CD4-positive, alpha-beta T cell treated with Interleukin-15 for 4 hours (primary cell): ENCODE data around the gene HAL.
"Not testable (repeated sequence)": the region's sequence is repeated elsewhere in the genome, so short reads cannot be mapped to it uniquely, and the experiment has no call there.

ENCODE experiments used
- DNase-seq: peaks from one replicate; pipeline ENCODE4 v3.0.0-alpha.2; 2020; ENCODE audit warnings: low spot score

Gene HAL

GRCh38 chr12:95975491-95975890, 20.7 kb downstream of the HAL start:
- DNase-seq, result no peak

DNA sequence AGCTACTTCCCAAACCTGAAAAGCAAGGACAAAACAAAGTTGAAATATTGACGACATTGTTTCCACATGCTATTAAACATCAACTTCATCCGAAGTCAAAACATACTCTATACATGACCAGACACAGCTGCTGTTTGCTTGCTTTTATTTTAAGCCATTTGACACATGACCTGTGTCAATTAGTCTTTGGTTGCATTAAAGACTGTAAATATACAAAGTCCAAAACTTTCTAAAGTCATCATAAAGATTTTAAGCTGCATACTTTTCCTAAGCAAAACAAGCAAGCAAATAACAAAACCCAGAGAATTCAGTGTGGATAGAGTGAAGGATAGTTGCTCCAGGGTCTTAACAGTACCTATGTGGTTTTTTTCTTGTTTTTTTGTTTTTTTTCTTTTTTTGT, 21.8 kb downstream of the HAL start:
- DNase-seq, result no peak

- DNase-seq, result no peak
These were observed 23.2 kb downstream of the HAL start for GRCh38 chr12:95972832-95973456.

DNA sequence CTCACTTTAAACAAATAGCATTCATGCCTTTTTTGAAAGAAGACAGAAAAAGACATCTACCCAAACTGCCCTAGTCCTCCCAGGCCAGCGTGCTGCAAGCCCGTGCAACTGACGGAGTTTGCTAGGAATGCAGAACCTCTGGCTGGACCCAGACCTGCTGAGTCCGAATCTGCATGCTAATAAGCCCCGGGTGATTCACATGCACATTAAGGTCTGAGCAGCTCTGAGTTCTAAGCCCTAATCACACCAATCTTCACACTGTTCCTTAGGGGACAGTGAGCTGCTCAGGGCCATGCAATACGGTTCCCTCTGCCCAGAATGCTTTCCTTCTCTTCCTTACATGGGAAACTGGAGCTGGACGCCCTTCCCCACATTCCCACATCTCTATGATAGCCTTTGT, 25.2 kb downstream of the HAL start:
- no peak for DNase-seq

DNA sequence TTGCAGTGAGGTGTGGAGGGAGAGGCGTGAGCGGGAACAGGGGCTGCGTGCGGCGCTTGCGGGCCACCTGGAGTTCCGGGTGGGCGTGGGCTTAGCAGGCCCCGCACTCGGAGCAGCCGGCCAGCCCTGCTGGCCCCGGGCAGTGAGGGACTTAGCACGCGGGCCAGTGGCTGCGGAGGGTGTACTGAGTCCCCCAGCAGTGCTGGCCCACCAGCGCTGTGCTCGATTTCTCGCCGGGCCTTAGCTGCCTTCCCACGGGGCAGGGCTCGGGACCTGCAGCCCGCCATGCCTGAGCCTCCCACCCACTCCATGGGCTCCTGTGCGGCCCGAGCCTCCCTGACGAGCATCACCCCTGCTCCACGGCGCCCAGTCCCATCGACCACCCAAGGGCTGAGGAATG, 27.0 kb downstream of the HAL start:
- DNase-seq, result not testable (repeated sequence)

DNA sequence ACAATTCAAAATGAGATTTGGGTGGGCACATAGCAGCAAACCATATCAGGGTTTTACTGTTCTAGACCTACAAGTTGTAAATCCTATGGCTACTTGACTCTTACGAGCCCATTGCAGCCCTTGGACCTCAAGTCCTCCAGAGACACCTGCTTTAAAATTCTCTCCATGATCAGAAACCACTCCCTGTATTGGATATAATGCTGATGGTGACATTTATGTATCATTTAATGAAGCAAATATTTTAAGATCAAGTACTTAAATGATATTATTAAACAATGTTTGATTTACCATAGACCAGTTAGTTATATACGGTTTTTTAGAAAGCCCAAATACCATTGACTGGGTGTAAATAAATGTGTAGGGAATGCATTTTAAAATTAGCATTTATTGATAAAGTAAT, 28.8 kb downstream of the HAL start:
- no peak for DNase-seq

GRCh38 chr12:95966287-95966870, 29.8 kb downstream of the HAL start:
- no peak for DNase-seq

GRCh38 chr12:95963096-95963495, 33.0 kb downstream of the HAL start:
- no peak for DNase-seq

DNA sequence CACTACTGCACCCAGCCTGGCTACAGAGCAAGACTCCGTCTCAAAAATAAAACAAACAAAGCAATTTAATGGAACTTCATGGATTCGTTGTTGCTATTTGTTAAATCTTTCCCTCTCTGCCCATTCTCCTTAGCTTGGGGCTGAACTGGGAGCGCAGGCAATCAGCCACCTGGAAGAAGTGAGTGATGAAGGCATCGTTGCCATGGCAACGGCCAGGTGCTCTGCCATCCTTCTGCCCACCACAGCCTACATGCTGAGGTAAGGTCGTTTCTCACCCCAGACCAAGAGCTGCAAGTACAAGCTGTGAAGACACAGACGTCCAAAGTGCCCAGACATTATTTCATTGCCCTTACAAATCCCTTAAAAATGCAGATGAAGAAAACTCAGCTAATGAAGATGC, 33.9 kb downstream of the HAL start:
- no peak for DNase-seq

- no peak for DNase-seq
These were observed 35.9 kb downstream of the HAL start for GRCh38 chr12:95960241-95960640.

DNA sequence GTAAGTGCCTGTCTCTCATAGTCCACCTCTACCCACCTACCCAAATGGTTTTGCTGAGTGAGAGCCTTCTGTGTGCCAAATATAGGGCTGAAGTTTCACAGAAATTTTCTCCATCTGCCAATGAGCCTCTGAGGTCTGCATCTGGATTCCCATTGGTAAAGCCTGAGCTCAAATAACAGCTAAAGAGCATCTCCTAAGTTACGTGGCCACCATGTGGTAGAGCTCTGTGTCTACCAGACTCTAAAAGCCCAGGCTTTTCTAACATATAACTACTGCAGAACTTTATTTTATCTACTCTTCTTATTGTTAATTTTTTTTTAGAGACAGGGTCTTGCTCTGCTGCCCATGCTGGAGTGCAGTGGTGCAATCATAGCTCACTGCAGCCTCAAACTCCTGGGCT, 37.0 kb downstream of the HAL start:
- no peak for DNase-seq

DNA sequence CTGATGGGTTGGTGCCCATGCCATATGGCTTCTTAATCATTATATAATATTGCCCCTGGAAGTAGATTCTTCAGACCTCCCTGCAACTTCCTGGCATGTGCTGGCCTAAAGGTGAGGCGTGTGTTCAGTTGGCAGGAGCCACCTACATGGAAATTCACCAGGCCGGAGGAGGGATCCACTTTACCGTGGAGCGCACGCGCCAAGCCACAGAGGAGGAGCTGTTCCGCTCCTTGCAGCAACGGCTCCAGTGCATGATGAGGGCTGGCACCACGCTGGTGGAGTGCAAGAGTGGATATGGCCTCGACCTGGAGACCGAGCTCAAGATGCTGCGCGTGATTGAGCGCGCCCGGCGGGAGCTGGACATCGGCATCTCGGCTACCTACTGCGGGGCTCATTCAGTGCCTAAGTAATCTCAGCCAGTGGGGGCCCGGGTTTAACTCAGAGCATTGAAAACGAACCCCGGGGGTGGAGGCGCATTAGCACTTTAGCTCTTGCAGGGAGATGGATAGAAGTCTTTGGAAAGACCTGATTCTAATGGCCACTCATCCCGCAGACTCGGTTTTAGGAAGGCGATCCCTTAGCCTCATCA, 39.5 kb downstream of the HAL start:
- DNase-seq, result no peak

DNA sequence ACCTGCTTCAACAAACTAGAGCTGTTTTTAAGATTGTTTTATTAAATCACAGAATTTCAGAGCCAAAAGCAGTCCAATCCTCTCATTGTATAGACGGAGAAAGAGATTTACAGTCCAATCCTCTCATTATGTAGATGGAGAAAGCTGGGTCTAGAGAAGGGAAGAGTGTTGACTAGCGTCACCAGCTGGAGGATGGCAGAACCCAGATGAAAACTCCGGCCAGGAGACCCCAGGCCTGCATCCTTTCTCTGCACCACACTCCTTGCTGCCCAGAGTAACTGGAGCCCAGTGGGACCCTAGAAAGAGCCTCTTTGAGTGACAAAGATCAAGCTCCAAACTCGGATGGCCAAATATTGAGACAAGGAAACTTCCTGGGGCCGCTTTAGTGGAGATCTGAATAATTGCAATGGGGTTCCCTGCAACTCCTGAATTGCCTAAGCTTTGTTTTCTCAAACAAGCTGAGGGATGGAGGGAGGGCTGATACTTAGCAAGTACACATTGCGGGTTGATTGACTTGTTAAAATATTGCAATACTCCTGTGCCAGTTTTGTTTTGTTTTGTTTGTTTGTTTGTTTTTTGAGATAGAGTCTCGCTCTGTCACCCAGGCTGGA, 40.5 kb downstream of the HAL start:
- DNase-seq, result no peak

- no peak for DNase-seq
These were observed 43.1 kb downstream of the HAL start for GRCh38 chr12:95953000-95953399.

DNA sequence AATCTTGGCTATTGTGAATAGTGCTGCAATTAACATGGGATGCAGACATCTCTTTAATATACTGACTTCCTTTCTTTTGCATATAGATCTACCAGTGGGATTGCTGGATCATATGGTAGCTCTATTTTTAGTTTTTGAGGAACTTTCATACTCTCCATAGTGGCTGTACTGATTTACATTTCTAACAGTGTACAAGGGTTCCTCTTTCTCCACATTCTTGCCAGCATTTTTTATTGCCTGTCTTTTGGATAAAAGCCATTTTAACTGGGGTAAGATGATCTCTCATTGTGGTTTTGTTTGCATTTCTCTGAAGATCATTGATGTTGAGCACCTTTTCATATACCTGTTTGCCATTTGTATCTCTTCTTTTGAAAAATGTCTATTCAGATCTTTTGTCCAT, 44.6 kb downstream of the HAL start:
- no peak for DNase-seq

DNA sequence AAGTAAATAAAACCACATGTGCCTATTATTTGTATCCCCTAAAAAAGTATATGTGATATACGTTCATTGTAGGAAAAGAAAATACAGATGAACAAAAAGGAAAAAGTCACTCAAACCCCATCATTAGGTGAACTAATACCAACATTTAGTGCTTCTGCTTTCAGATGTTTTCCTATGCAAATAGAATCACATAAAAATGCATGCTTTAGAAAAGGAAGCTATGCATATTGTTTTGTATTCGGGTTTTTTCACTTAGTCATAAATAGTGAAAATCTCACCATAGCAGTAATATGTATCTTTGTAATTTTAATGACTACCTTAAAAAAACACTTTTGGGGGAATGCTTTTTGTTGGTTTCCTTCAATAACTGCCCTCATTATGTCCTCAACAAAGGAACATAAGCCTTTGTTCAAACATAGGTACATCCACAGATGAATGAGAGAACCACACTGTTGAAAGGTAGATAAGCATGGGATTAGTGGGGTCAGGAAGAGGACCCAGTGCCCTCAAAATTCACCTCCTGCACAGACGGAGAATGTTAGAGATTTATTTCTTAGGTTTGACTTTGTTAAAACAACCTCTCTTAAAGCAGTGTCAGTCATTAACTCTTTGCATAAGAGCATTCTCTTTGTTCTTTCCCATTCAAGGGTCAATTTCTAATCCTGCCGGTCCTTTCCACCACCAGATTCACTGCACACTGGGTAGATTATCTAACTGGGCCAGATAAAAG, 46.5 kb downstream of the HAL start:
- no peak for DNase-seq

GRCh38 chr12:95944108-95944704, 51.9 kb downstream of the HAL start:
- DNase-seq, result no peak

DNA sequence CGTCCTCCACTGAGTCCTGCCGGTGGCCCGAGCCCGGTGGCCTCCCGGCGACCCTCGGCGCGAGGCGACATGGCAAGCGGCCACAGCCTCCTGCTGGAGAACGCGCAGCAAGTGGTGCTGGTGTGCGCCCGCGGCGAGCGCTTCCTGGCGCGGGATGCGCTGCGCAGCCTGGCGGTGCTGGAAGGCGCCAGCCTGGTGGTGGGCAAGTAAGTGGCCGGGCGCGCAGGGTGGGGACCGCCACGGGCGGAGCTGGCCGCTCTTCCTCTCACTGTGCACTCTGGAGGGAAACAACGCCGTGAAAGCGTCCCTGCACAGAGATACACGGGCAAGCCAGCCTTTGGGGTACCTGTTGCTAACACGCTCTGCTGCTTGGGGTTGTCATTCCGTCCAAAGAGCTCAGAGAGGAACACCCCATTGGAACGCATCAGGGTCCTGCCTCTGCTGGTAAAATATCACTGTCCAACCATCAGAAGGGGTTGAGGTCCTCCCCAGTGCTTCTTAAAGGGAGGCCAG, 52.8 kb downstream of the HAL start, which contains the start of gene AMDHD1:
TSS of gene AMDHD1 (plus strand) at position 2 of the 513 bp plus-strand sequence. CDS start at position 70, 68 bp downstream.
- peak; percentile 46 for DNase-seq

- peak; percentile 84 for DNase-seq
These were observed 53.4 kb downstream of the HAL start, which contains the start of gene CCDC38 for GRCh38 chr12:95942524-95943329. TSS of gene CCDC38 (minus strand) at chr12:95942614. CDS start at chr12:95936509, 6,105 bp downstream.

GRCh38 chr12:95942101-95942523, 54.0 kb downstream of the HAL start:
- DNase-seq, result no peak

DNA sequence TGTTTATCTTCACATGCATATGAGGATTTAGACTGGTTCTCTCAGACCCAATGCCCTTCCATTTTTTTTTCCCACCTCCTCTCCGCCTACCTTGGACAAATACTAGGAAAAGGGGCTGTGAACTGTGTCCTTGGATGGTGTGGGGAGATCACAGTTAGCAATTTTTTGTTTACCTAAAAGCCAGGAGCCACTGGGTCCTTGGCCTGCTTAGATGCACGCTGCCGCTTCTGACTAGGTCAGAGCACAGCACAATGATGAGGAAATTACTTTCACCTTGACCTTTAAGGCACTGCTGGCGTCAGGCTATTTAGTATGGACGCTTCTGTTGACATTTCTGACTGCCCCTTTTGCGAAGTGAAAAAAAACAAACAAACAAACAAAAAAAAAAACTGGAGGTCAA, 55.6 kb downstream of the HAL start:
- DNase-seq, result no peak
